ENCODE results near the gene TMEM144.

GRCh38 chr4:158219623-158220022 lies 9.3 kb downstream of the TMEM144 start:
- TF ChIP-seq POLR2A (IDR thresholded peaks at IDR 0.05) (no peak), CTCF (IDR thresholded peaks at IDR 0.05) (no peak)
